SK-N-SH (cell line): Measurements from ENCODE around the gene FH. TPM values are rescaled to one million over a fixed set of nuclear protein-coding genes. Genes with fewer than 3 reads are reported as not detected.

Source experiments
- CTCF ChIA-PET: fragments of 300-600, 350-600 bp; formaldehyde crosslinking; extraction: SDS; loops from one replicate; lab custom pipeline; 2021; lab: Yijun Ruan, JAX
- POLR2A ChIA-PET: fragments of 350-600 bp; sonication (Branson Sonifier 250); formaldehyde crosslinking; extraction: SDS; loops from one replicate; lab custom pipeline; 2020; ENCODE audit warnings: antibody characterized with exemption, inconsistent platforms; lab: Yijun Ruan, JAX
- DNase-seq: peaks from one replicate; pipeline ENCODE4 v3.0.0; 2012
- H2AFZ ChIP-seq: fragments of 200-600 bp; sonication (generic); 2 replicates; pipeline ENCODE4 v1.8.1; 2016; ENCODE audit warnings: antibody characterized with exemption, mild to moderate bottlenecking, low read depth
- H3F3A ChIP-seq: fragments of 200-600 bp; sonication (generic); replicated peaks from 2 replicates; pipeline ENCODE3; 2016; ENCODE audit warnings: antibody characterized with exemption, mild to moderate bottlenecking; ENCODE audit not compliant: insufficient read depth
- H3K27ac ChIP-seq, 2 experiments: fragments of 200-500 bp in 1 of 2; fragments of 200-600 bp in 1 of 2; sonication (Bioruptor generic) in 1 of 2; sonication (generic), shearing (Covaris generic) in 1 of 2; 2 replicates each; pipeline versions ENCODE4 v1.5.1 to v1.6.1; 2014 to 2016; ENCODE audit warnings: low read depth in 2 of 2, inconsistent platforms in 1 of 2, low read length in 1 of 2, mild to moderate bottlenecking in 1 of 2, mixed read lengths in 1 of 2
- H3K27me3 ChIP-seq: fragments of 200-600 bp; sonication (generic), shearing (Covaris generic); 2 replicates; pipeline ENCODE4 v1.6.1; 2016; ENCODE audit warnings: mixed run types; ENCODE audit not compliant: insufficient read depth
- H3K36me3 ChIP-seq, 2 experiments: fragments of 200-500 bp in 1 of 2; fragments of 200-600 bp in 1 of 2; sonication (Bioruptor generic) in 1 of 2; sonication (generic) in 1 of 2; replicated peaks in 1 of 2; 2 replicates each; pipeline versions ENCODE3 to v1.5.1; 2014 to 2016; ENCODE audit warnings: low read length in 1 of 2, mild to moderate bottlenecking in 1 of 2; ENCODE audit not compliant: insufficient read depth in 2 of 2, control insufficient read depth in 1 of 2
- H3K4me1 ChIP-seq, 2 experiments: fragments of 200-500 bp in 1 of 2; fragments of 200-600 bp in 1 of 2; sonication (Bioruptor generic) in 1 of 2; sonication (generic), shearing (Covaris generic) in 1 of 2; 2 replicates each; pipeline versions ENCODE4 v1.5.1 to v1.6.1; 2014 to 2016; ENCODE audit warnings: low read depth in 1 of 2, low read length in 1 of 2, mixed run types in 1 of 2; ENCODE audit not compliant: insufficient read depth in 2 of 2, control insufficient read depth in 1 of 2
- H3K4me2 ChIP-seq: fragments of 200-600 bp; sonication (generic), shearing (Covaris generic); 2 replicates; pipeline ENCODE4 v1.6.1; 2017; ENCODE audit warnings: mixed run types
- H3K4me3 ChIP-seq, 2 experiments: fragments of 200-500 bp in 1 of 2; fragments of 200-600 bp in 1 of 2; sonication (Bioruptor generic) in 1 of 2; sonication (generic), shearing (Covaris generic) in 1 of 2; 2 replicates each; pipeline versions ENCODE4 v1.5.1 to v1.8.1; 2014 to 2016; ENCODE audit warnings: low read depth in 2 of 2, inconsistent platforms in 1 of 2, low read length in 1 of 2, mild to moderate bottlenecking in 1 of 2, mixed read lengths in 1 of 2, moderate library complexity in 1 of 2
- H3K79me2 ChIP-seq: fragments of 200-600 bp; sonication (generic); 2 replicates; pipeline ENCODE4 v1.8.1; 2017; ENCODE audit warnings: mild to moderate bottlenecking; ENCODE audit not compliant: insufficient read depth
- H3K9ac ChIP-seq: fragments of 200-600 bp; sonication (generic); 2 replicates; pipeline ENCODE4 v1.6.1; 2017; ENCODE audit warnings: mixed run types
- H3K9me2 ChIP-seq: fragments of 200-600 bp; sonication (generic); 2 replicates; pipeline ENCODE4 v1.6.1; 2017; ENCODE audit warnings: mixed run types
- H3K9me3 ChIP-seq: fragments of 200-600 bp; sonication (generic); 2 replicates; pipeline ENCODE4 v1.6.1; 2017; ENCODE audit warnings: mixed run types, mild to moderate bottlenecking, moderate library complexity
- H4K20me1 ChIP-seq: fragments of 200-600 bp; sonication (generic); 2 replicates; pipeline ENCODE4 v1.6.1; 2017; ENCODE audit warnings: mild to moderate bottlenecking, mixed run types; ENCODE audit not compliant: insufficient read depth
- ELF1 ChIP-seq: IDR thresholded peaks from 2 replicates; pipeline ENCODE4 v1.4.0; 2012
- EP300 ChIP-seq, 2 experiments: IDR thresholded peaks; 2 replicates each; pipeline versions ENCODE4 v1.4.0 to v1.6.1; 2012; ENCODE audit warnings: borderline replicate concordance in 1 of 2, low read depth in 1 of 2, low read length in 1 of 2
- FOSL2 ChIP-seq: IDR thresholded peaks from 2 replicates; pipeline ENCODE4 v1.4.0; 2012; ENCODE audit warnings: low read depth, mild to moderate bottlenecking, moderate library complexity, borderline replicate concordance
- FOXM1 ChIP-seq: IDR thresholded peaks from 2 replicates; pipeline ENCODE4 v1.4.0; 2012; ENCODE audit warnings: low read depth, mild to moderate bottlenecking
- GABPA ChIP-seq: IDR thresholded peaks from 2 replicates; pipeline ENCODE4 v1.4.0; 2012; ENCODE audit warnings: low read depth, mild to moderate bottlenecking
- GATA2 ChIP-seq: sonication (generic); formaldehyde crosslinking; IDR thresholded peaks from 2 replicates; pipeline ENCODE4 v1.5.0; 2020; ENCODE audit warnings: mild to moderate bottlenecking, missing genetic modification reagents
- JUND ChIP-seq: IDR thresholded peaks from 2 replicates; pipeline ENCODE4 v1.4.0; 2012
- SMC3 ChIP-seq: IDR thresholded peaks from 2 replicates; pipeline ENCODE4 v1.6.1; 2012; ENCODE audit warnings: low read depth, low read length, improper control_type of control experiment
- TEAD4 ChIP-seq: IDR thresholded peaks from 2 replicates; pipeline ENCODE4 v1.4.0; 2012; ENCODE audit warnings: mild to moderate bottlenecking, borderline replicate concordance; ENCODE audit not compliant: insufficient read depth
- whole genome bisulfite sequencing: methylation state at CpG from one replicate; pipeline ENCODE4 v1.1.6; 2017; ENCODE audit warnings: low lambda C conversion rate; 5-methylcytosine and 5-hydroxymethylcytosine counted together
- polyA plus RNA-seq, 3 experiments: library from polyadenylated mRNA; depleted of rRNA; stranded (reverse); fragments of >200 nt; gene quantifications; 2 replicates each; pipeline ENCODE4 v1.2.3, GENCODE V29; 2012
- TF ChIP-seq, protein P1 (sequence below): fragments of 200-600 bp; sonication (generic); IDR thresholded peaks from 2 replicates; pipeline ENCODE4 v1.6.1; 2017; ENCODE audit warnings: antibody characterized with exemption, mild to moderate bottlenecking, moderate library complexity
- TF ChIP-seq, protein P2 (sequence below): IDR thresholded peaks from 2 replicates; pipeline ENCODE4 v1.6.1; 2012; ENCODE audit warnings: mild to moderate bottlenecking, low read depth, low read length, moderate library complexity
- TF ChIP-seq, protein P3 (sequence below): IDR thresholded peaks from 2 replicates; pipeline ENCODE4 v1.4.0; 2012; ENCODE audit warnings: low read depth, borderline replicate concordance
- TF ChIP-seq, protein P4 (sequence below): IDR thresholded peaks from 2 replicates; pipeline ENCODE4; 2012
- TF ChIP-seq, protein P5 (sequence below): IDR thresholded peaks from 2 replicates; pipeline ENCODE4 v1.4.0; 2012; ENCODE audit warnings: low read depth, borderline replicate concordance

The FH gene
- polyA plus RNA-seq, 1 of the 3 experiments (the other 2 are of a cell fraction): 48.1 TPM

DNA sequence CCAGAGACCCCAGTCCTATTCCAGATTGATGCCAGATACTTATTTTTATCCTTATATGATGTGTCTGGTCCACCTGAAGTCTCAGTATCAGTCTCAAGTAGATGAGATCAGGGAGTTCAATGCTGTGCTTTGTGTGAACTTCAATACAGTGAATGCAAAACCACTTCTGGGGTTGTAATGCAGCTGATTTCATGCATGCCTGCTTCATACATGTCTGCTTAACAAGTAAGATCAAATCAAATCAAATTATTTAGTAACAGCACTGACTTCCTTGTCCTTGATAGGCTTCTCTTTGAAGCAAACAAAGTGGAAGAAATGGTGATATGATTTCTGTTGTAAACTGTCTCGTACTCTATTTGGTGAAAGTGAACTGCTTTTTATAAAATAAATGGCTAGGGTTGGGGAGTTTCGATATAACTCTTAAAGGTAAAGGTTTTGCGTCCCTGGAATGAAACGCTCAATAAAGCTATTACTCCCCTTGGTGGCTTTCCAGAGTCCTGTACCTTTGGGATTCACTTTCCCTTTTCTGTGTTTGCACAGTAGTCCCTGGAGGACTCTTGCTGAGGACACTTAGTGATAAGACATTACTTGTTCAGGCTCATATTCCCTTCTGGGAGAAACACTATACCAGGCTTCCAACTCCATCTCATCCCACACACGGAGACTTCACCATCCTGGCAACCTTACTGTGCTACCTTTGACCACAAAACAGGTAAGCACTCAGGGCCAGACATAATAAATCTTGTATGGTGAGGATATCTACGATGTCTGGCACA, 59.3 kb downstream of the FH start (continued):
- TF ChIP-seq, protein P1, sequence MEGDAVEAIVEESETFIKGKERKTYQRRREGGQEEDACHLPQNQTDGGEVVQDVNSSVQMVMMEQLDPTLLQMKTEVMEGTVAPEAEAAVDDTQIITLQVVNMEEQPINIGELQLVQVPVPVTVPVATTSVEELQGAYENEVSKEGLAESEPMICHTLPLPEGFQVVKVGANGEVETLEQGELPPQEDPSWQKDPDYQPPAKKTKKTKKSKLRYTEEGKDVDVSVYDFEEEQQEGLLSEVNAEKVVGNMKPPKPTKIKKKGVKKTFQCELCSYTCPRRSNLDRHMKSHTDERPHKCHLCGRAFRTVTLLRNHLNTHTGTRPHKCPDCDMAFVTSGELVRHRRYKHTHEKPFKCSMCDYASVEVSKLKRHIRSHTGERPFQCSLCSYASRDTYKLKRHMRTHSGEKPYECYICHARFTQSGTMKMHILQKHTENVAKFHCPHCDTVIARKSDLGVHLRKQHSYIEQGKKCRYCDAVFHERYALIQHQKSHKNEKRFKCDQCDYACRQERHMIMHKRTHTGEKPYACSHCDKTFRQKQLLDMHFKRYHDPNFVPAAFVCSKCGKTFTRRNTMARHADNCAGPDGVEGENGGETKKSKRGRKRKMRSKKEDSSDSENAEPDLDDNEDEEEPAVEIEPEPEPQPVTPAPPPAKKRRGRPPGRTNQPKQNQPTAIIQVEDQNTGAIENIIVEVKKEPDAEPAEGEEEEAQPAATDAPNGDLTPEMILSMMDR: no peak
- TF ChIP-seq, protein P2, sequence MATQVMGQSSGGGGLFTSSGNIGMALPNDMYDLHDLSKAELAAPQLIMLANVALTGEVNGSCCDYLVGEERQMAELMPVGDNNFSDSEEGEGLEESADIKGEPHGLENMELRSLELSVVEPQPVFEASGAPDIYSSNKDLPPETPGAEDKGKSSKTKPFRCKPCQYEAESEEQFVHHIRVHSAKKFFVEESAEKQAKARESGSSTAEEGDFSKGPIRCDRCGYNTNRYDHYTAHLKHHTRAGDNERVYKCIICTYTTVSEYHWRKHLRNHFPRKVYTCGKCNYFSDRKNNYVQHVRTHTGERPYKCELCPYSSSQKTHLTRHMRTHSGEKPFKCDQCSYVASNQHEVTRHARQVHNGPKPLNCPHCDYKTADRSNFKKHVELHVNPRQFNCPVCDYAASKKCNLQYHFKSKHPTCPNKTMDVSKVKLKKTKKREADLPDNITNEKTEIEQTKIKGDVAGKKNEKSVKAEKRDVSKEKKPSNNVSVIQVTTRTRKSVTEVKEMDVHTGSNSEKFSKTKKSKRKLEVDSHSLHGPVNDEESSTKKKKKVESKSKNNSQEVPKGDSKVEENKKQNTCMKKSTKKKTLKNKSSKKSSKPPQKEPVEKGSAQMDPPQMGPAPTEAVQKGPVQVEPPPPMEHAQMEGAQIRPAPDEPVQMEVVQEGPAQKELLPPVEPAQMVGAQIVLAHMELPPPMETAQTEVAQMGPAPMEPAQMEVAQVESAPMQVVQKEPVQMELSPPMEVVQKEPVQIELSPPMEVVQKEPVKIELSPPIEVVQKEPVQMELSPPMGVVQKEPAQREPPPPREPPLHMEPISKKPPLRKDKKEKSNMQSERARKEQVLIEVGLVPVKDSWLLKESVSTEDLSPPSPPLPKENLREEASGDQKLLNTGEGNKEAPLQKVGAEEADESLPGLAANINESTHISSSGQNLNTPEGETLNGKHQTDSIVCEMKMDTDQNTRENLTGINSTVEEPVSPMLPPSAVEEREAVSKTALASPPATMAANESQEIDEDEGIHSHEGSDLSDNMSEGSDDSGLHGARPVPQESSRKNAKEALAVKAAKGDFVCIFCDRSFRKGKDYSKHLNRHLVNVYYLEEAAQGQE: no peak
- TF ChIP-seq, protein P3, sequence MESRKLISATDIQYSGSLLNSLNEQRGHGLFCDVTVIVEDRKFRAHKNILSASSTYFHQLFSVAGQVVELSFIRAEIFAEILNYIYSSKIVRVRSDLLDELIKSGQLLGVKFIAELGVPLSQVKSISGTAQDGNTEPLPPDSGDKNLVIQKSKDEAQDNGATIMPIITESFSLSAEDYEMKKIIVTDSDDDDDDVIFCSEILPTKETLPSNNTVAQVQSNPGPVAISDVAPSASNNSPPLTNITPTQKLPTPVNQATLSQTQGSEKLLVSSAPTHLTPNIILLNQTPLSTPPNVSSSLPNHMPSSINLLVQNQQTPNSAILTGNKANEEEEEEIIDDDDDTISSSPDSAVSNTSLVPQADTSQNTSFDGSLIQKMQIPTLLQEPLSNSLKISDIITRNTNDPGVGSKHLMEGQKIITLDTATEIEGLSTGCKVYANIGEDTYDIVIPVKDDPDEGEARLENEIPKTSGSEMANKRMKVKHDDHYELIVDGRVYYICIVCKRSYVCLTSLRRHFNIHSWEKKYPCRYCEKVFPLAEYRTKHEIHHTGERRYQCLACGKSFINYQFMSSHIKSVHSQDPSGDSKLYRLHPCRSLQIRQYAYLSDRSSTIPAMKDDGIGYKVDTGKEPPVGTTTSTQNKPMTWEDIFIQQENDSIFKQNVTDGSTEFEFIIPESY: no peak
- TF ChIP-seq, all 33 proteins: peak for 0

DNA sequence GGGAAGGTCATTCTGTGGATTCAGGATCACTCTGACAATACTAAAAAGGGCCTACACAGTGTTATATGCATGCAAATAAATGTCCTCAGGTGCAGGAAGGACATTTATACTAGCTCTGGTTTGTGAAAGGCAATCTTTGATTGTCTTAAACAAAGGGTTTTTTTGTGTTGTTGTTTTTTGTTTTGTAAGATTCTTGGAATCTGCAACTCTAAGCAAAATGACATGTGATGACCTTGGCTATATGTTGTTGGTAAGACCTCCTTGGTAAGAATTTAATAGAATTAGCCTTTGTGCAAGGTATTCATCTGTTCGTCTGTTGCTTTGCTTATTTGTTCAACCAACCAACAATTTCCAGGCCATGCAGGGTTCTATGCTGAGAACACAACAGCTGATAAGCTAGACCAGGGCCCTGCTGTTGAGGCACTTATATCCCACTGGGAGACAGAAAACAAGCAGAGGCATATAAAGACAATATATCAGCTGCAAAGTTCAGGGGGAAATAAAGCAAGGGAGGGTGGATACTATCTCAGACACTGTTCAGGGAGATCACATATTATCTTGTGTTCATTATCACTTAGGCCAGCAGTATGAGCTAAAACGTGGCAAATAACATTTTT, 60.3 kb downstream of the FH start:
- H3K4me2 ChIP-seq: no peak overlapping the region
- H4K20me1 ChIP-seq: no peaks in the 10 kb centered on the region
- no peaks in the 10 kb centered on the region for H3K9me3 ChIP-seq
- H3K36me3 ChIP-seq: no peaks in the 10 kb centered on the region
- no peaks in the 10 kb centered on the region for H3K9me2 ChIP-seq
- H3K79me2 ChIP-seq: no peaks in the 10 kb centered on the region
- POLR2A ChIA-PET: no interaction called here
- no peaks in the 10 kb centered on the region for H3F3A ChIP-seq
- DNase-seq: no peak
- H3K27me3 ChIP-seq: no peaks in the 10 kb centered on the region
- H3K4me3 ChIP-seq: no peak overlapping the region
- H2AFZ ChIP-seq: no peak overlapping the region
- no peak for TF ChIP-seq FOSL2
- no peak for TF ChIP-seq ELF1
- TF ChIP-seq, protein P4, sequence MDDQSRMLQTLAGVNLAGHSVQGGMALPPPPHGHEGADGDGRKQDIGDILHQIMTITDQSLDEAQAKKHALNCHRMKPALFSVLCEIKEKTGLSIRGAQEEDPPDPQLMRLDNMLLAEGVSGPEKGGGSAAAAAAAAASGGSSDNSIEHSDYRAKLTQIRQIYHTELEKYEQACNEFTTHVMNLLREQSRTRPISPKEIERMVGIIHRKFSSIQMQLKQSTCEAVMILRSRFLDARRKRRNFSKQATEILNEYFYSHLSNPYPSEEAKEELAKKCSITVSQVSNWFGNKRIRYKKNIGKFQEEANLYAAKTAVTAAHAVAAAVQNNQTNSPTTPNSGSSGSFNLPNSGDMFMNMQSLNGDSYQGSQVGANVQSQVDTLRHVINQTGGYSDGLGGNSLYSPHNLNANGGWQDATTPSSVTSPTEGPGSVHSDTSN: no peak
- no peak for TF ChIP-seq JUND
- TF ChIP-seq, protein P2: no peak
- TF ChIP-seq SMC3: no peak
- no peak for TF ChIP-seq GABPA
- no peak for TF ChIP-seq FOXM1
- TF ChIP-seq TEAD4: no peak
- no peak for TF ChIP-seq GATA2 (CRISPR knock-in tag)
- TF ChIP-seq EP300 (IDR thresholded peaks at IDR 0.05; ENCODE audit: borderline replicate concordance in 1 of 2, low read depth in 1 of 2, low read length in 1 of 2): no peak
- TF ChIP-seq, protein P5, sequence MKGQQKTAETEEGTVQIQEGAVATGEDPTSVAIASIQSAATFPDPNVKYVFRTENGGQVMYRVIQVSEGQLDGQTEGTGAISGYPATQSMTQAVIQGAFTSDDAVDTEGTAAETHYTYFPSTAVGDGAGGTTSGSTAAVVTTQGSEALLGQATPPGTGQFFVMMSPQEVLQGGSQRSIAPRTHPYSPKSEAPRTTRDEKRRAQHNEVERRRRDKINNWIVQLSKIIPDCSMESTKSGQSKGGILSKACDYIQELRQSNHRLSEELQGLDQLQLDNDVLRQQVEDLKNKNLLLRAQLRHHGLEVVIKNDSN: no peak
- no peak overlapping the region for H3K9ac ChIP-seq
- no peaks in the 10 kb centered on the region for H3K4me1 ChIP-seq
- no peak overlapping the region for H3K27ac ChIP-seq
- CTCF ChIA-PET: interaction anchor here (0.6 to 0.8 kb wide), 2 partner anchors 12 to 34 kb away, joined by 3 read pairs; no protein-coding TSS in a partner anchor
- 22% methylated on average over 2 of the region's 2 CpGs for WGBS
